ENCODE data around the gene EFCAB11. TPM values are rescaled to one million over a fixed set of nuclear protein-coding genes. Genes with fewer than 3 reads are reported as not detected.
A peak's percentile ranks its signal among the peaks of the same experiment; 100 is the strongest.

The EFCAB11 gene
- total RNA-seq, 1 donor from 2014 or later = 1.1 TPM

DNA sequence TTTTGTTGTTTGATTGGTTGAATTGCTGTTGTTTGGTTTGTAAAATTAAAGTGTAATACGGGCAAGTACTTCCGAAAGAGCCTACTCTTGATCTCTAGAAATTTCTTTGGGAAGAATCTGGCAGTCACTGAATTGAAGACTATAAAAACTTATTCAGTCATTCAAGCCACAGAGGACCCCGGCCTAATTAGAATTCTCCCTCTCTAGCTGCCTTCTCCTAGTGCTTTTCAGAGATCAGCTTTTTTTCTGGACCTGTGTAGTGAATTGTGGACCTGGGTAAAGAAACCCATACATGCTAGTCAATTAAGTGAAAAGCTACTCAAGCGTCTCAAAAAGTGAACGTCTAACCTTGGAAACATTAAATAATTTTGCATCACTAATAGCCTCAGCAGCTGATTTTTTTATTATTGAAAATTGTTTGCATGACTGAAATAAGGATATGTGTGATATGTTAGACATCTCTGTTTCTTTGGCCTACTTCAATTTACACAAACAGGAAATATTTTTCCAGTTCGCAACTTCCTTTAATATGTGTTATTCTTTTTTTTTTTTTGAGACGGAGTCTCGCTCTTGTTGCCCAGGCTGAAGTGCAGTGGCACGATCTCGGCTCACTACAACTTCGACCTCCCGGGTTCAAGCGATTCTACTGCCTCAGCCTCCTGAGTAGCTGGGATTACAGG, 27.2 kb downstream of the EFCAB11 start:
- no peaks in the 10 kb centered on the region for H3K27me3 ChIP-seq (ENCODE audit: control insufficient read depth, insufficient read depth, low read length)

DNA sequence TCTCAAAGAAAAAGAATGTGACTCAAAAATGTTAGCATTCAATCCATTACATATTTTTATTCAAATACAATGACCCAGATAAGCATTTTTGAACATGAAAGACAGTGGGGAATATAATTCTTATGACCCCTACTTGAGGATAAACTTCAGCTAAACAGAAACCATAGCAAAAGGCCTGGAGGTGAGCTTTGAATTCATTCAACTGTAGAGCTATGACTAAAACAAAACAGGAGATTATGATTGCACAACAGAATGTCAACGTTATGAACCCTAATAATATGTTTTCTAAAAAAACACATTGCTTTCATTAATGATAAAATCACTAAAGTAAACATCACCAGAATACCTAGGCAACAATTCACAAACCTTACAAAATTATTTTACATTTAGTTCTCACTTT, 27.8 kb downstream of the EFCAB11 start:
- Histone ChIP-seq H3K4me3 (ENCODE audit: low read depth, low read length) (no peak overlapping the region), H3K36me3 (ENCODE audit: control insufficient read depth, insufficient read depth, low read length) (no peaks in the 10 kb centered on the region), H3K27me3 (ENCODE audit: control insufficient read depth, insufficient read depth, low read length) (no peaks in the 10 kb centered on the region)
- FAIRE-seq (no peak), DNase-seq (ENCODE audit: low read depth) (peak; percentile 72)
- TF ChIP-seq, protein P1, sequence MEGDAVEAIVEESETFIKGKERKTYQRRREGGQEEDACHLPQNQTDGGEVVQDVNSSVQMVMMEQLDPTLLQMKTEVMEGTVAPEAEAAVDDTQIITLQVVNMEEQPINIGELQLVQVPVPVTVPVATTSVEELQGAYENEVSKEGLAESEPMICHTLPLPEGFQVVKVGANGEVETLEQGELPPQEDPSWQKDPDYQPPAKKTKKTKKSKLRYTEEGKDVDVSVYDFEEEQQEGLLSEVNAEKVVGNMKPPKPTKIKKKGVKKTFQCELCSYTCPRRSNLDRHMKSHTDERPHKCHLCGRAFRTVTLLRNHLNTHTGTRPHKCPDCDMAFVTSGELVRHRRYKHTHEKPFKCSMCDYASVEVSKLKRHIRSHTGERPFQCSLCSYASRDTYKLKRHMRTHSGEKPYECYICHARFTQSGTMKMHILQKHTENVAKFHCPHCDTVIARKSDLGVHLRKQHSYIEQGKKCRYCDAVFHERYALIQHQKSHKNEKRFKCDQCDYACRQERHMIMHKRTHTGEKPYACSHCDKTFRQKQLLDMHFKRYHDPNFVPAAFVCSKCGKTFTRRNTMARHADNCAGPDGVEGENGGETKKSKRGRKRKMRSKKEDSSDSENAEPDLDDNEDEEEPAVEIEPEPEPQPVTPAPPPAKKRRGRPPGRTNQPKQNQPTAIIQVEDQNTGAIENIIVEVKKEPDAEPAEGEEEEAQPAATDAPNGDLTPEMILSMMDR (IDR thresholded peaks at IDR 0.05; ENCODE audit: insufficient read depth, low read length, severe bottlenecking) = no peak

More for the DNA sequence above, 27.2 kb downstream of the EFCAB11 start:
- DNase-seq (ENCODE audit: low read depth) (no peak), FAIRE-seq (no peak)
- TF ChIP-seq, protein P1 (IDR thresholded peaks at IDR 0.05; ENCODE audit: insufficient read depth, low read length, severe bottlenecking) = no peak
- H3K36me3 ChIP-seq (ENCODE audit: control insufficient read depth, insufficient read depth, low read length) = no peaks in the 10 kb centered on the region
- no peak overlapping the region for H3K4me3 ChIP-seq (ENCODE audit: low read depth, low read length)

DNA sequence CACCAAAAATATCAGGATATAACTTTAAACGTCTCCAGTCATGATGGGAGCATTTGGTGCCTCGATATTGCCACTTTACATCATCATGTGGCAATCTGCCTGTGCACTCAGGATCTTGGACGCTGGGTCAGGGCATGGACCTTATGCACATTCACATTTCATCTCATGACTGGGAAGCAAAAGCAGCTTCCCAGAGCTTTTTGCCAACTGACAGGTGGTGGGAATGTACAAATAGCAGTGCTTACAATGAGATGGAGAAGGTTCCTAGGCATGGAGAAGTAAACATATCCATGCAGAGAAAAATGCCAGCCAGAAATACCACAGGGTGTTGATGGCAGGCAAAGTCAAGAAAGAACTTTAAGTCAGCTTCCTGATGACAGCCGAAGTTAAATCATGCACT, 30.3 kb downstream of the EFCAB11 start:
- Histone ChIP-seq H3K36me3 (ENCODE audit: control insufficient read depth, insufficient read depth, low read length) (no peaks in the 10 kb centered on the region), H3K4me3 (ENCODE audit: low read depth, low read length) (no peak overlapping the region), H3K27me3 (ENCODE audit: control insufficient read depth, insufficient read depth, low read length) (no peaks in the 10 kb centered on the region)
- TF ChIP-seq, protein P1 (IDR thresholded peaks at IDR 0.05; ENCODE audit: insufficient read depth, low read length, severe bottlenecking) = no peak
- FAIRE-seq (no peak), DNase-seq (ENCODE audit: low read depth) (no peak)

DNA sequence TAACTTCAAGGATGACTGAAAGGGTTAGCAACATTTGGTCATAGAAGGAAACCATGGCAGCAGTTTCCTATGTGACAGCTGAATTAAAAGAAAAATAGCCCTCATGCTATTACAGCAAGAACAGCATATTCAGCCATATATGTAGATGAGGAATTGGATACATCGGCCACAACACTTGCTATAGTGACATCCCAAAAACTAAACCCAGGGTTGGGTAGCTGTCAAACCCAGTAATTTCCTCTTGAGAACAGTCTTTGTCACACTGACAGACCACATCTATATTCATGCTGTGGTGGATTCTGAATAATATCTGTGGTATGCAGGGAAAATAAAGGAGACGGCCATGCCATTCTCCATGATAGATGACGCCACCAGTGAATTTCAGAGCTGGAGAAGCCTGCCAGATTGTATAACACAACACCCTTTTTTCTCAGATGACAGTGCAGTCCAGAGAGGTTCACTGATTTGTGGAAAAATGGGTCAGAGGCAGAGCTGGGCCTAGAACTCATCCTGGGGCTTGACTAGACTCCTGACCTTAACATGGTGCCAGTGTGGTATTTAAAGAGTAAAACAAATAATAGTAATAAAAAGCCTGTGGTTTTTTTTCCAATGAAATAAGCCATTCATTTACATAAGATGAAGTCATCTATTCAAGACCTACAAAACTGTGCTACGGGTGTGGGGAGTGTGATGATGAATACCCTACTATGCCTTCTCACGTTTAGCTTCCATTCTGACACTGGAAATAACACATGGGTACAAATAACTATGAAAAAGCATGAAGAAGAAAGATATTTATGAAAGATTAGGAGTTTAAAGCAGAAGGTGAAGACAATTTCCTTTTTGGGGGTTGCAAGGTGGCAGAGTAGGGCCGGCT, 32.3 kb downstream of the EFCAB11 start:
- no peak overlapping the region for H3K4me3 ChIP-seq (ENCODE audit: low read depth, low read length)
- TF ChIP-seq, protein P1 (IDR thresholded peaks at IDR 0.05; ENCODE audit: insufficient read depth, low read length, severe bottlenecking) = no peak
- no peaks in the 10 kb centered on the region for H3K36me3 ChIP-seq (ENCODE audit: control insufficient read depth, insufficient read depth, low read length)
- peak; percentile 85 for DNase-seq (ENCODE audit: low read depth)
- no peaks in the 10 kb centered on the region for H3K27me3 ChIP-seq (ENCODE audit: control insufficient read depth, insufficient read depth, low read length)
- FAIRE-seq = no peak

DNA sequence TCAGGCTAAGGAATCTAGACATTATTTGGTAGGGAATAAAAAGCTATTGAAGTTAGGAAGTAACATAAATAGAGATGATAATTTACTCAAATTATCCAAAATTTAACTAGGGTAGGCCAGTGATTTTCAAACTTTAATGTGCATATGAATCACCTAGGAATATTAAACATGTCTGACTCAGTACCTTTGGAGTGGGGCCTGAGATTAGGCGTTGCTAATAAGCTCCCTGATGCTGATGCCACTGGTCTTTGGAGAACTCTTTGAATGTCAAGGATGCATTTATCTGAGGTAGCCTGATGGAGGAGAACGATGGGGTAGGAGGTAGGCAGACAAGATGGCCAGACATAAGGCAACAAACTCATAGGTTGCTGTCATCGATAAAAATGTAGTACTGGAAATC, 33.2 kb downstream of the EFCAB11 start:
- Histone ChIP-seq H3K27me3 (ENCODE audit: control insufficient read depth, insufficient read depth, low read length) (no peaks in the 10 kb centered on the region), H3K36me3 (ENCODE audit: control insufficient read depth, insufficient read depth, low read length) (no peaks in the 10 kb centered on the region), H3K4me3 (ENCODE audit: low read depth, low read length) (no peak overlapping the region)
- TF ChIP-seq, protein P1 (IDR thresholded peaks at IDR 0.05; ENCODE audit: insufficient read depth, low read length, severe bottlenecking) = no peak
- FAIRE-seq (no peak), DNase-seq (ENCODE audit: low read depth) (peak; percentile 50)

All from bronchial epithelial cell (primary cell).